Stimulated activated naive CD8-positive, alpha-beta T cell treated with anti-CD3 and anti-CD28 coated beads, Interleukin-15, Interleukin-2, amounts not matched to agents 100 U/mL and 50 U/mL, for 24 hours (primary cell): Measurements from ENCODE around the gene WEE2.

Experiments used
- ATAC-seq: fragments of 150-1000 bp; cut with Tn5 transposase; one replicate; pipeline ENCODE4 v1.10.0; 2021
- DNase-seq: peaks from one replicate; pipeline ENCODE4 v3.0.0; 2021

WEE2 gene

DNA sequence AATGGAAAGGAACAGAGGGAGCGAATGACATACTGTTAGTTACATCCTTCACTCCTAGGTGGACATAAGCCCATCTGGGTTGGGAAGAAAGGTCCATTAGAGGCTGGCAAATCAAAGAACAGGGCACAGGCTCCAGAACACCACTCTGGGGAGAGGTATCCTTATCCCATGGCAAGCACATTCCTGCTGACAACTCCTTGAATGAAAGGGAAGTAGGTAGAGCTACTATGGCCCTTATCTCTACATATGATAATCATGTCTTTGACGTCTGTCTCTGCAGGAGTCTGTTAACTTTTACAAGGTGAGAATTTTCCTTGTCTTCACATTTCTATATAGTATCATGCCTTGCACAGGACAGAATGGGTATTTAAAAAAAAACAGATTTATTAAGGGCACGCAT is 16.6 kb upstream of the WEE2 start:
- DNase-seq, result no peak
- ATAC-seq, result no peak

DNA sequence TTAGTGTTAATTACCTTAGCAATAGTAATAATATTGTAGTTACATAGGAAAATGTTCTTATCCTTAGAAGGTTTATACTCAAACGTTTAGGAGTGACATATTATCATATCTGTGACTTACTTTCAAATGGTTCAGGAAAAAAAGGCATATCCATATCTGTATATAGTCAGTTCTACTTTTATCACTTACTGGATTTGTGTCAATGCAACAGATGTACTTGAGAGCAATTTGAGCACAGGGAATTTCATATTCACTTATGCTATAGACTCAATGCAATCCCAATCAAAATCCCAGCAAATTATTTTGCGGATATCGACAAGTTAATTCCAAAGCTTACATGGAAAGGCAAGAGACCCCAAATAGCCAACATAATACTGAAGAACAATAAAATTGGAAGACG is 16.2 kb upstream of the WEE2 start:
- ATAC-seq, result no peak
- no peak for DNase-seq

DNA sequence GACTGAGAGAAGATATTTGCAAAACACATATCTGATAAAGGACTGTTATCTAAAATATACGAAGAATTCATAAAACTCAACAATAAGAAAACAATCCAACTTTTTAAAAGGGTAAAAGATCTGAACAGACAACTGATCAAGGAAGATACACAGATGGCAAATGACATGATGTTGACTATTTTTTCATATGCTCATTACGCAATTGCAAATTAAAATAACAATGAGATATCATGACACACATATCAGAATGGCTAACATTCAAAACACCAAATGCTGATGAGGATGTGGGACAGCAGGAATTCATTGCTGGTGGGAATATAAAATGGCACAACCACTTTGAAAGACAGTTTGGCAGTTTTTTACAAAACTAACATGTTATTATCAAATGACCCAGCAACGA is 15.1 kb upstream of the WEE2 start:
- ATAC-seq, result no peak
- no peak for DNase-seq

- ATAC-seq, result no peak
- no peak for DNase-seq
Observed at GRCh38 chr7:141695803-141696289, 12.3 kb upstream of the WEE2 start.

GRCh38 chr7:141696348-141696747 is 11.8 kb upstream of the WEE2 start:
- ATAC-seq (no peak), DNase-seq (no peak)

DNA sequence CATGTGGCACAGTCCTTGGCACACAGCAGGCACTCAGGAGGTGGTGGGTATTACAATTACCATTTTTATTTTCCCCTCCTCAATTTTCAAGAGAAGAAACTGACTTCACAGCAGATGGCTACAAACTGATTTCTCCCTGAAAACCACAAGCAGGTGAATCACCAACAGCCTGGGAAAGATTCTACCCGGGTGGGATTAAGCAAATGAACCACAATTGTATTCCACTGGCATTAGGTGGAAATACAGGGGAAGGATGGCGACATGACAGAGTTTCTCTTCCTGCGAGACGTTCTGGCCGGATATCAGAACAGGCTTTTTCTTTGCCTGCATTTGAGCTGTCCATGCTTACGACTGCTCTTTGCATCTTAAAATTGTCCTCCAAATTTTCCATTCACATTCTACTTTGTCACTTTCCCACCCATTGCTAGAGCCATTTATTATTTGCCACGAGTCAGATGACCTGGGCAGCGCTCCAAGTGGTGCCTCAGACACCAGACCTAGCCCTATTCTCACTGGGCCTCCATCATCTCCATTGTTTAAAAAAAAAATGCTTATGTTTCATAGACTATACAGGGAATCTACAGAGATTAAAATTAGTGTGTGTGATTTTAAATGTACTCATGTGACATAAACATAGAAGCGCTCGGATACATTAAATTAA is 10.8 kb upstream of the WEE2 start:
- DNase-seq (no peak), ATAC-seq (no peak)

- DNase-seq, result peak; percentile 14
- no peak for ATAC-seq
Observed at GRCh38 chr7:141698247-141699015, 9.7 kb upstream of the WEE2 start.

- DNase-seq (no peak), ATAC-seq (no peak)
Observed at GRCh38 chr7:141699860-141700259, 8.3 kb upstream of the WEE2 start.

DNA sequence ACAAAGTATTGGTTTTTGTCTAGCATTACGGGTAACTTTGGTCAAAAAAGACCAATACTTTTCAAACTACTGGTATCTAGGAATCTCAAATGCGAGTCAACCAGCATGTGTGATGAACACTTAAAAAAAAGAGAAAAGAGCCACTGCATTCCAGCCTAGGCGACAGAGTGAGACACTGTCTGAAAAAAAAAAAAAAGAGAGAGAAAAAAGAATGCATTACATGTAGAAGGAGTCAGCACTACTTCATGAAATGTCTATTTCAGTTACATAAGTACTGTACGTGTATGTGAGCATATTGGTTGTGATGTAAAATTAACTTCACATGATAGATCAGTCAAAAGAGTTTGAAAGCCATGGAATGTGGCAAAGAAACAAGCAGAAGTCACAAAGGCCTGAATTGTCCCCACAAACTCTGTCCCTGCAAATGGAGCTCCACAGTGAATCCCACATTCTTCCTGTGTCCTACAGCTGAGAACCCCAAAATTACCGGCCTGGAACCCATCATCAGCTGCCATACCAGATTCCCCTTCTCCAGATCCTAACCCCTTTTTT is 7.8 kb upstream of the WEE2 start:
- no peak for ATAC-seq
- no peak for DNase-seq

- peak; percentile 13 for DNase-seq
- ATAC-seq, result no peak
Observed at GRCh38 chr7:141700848-141701371, 7.2 kb upstream of the WEE2 start.

DNA sequence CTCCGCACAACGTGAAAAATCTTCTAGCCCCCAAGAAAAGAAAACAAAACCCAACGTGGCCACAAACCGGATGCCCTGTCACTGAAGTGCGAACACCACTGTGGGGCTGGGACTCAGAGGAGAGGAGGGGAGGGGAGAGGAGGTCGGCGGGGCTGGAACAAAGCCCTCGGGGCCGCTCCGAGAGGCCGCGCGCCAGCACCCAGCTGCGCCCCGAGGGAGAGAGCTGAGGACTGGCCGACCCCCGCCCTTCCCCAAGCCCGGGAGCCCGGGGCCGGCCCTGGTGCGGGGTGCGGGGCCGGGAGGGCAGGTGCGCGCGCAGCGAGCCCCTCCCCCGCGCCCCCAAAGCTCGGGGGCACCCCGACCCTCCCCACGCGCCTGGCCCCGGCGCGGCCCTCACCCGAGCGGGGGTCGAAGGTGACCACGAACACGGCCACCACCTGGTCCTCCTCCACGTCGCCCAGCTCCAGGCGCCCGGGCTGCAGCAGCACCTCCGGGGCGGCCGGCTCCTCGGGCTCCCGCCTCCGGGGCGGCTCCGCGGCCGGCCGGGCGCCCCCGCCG is 6.6 kb upstream of the WEE2 start:
- peak; percentile 71 for DNase-seq

GRCh38 chr7:141702047-141702567 is 6.0 kb upstream of the WEE2 start, which contains the start of gene DENND11:
Gene DENND11, minus strand, starts transcription at chr7:141702166. Its CDS starts 13 bp downstream, at chr7:141702153.
- ATAC-seq (peak; percentile 70), DNase-seq (peak; percentile 66)

More for the DNA sequence above, 6.6 kb upstream of the WEE2 start:
- ATAC-seq, result peak; percentile 87

DNA sequence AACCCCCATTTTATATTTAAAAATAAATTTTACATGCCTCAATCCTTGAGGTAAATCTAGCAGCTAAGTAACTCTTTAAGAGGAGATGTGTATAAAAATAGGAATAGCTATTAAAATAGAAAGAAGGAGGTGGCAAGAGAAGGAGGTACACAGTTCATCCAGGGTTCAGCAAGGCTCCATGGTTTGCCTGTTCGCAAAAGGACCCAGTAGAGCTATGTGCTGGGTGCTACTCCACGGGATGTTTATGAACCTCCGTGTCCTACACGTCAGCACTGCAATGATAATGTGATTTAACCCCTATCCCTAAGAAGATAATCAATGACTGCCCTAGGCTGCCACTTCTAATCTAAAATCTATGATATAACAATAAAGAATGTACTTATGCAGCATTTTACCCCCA is 5.3 kb upstream of the WEE2 start:
- ATAC-seq (no peak), DNase-seq (no peak)

- DNase-seq (no peak), ATAC-seq (no peak)
Observed at GRCh38 chr7:141704112-141704511, 4.0 kb upstream of the WEE2 start.

- no peak for DNase-seq
- no peak for ATAC-seq
Observed at GRCh38 chr7:141704741-141705140, 3.4 kb upstream of the WEE2 start.

- no peak for DNase-seq
- ATAC-seq, result no peak
Observed at GRCh38 chr7:141706239-141707064, 1.7 kb upstream of the WEE2 start.

DNA sequence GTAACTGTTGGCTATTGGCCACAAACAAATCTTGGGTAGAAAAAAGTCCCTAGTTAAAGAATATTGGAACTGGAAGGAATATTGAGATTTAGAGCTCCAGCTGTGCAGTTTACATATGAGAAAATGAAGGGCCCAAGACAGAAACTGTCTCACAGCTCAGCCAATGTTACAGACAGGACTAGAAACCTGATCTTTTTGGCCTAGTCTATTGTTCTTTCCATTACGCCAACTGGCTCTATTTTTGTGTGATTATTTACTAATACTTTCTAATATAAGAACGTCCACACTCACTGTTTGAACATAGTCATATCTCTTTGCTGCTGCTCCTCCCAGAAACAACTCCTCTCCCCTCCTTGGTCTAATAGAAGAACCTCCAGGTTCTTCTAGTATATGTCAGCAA is 1.2 kb downstream of the WEE2 start:
- no peak for ATAC-seq
- no peak for DNase-seq

DNA sequence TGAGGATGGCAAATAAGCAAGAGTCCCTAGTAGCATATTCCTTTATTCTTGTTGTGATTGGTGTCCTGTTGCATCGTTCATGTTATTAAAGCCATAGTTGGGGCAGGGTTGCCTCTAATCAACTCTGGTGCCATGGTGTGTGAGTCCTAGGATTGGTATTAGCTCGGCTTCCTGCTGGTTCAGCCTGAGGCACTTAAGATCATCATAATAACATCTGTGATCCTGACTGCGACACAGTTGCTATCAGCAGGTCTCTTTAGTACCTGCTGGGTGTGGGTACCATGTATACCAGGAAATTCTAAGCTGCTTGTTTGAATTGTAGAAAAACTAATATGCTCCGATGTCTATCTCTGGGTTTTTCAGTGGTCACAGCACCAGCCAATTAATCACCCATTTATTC is 1.6 kb downstream of the WEE2 start:
- DNase-seq (no peak), ATAC-seq (no peak)

- ATAC-seq (no peak), DNase-seq (no peak)
Observed at GRCh38 chr7:141710301-141710700, 2.1 kb downstream of the WEE2 start.

DNA sequence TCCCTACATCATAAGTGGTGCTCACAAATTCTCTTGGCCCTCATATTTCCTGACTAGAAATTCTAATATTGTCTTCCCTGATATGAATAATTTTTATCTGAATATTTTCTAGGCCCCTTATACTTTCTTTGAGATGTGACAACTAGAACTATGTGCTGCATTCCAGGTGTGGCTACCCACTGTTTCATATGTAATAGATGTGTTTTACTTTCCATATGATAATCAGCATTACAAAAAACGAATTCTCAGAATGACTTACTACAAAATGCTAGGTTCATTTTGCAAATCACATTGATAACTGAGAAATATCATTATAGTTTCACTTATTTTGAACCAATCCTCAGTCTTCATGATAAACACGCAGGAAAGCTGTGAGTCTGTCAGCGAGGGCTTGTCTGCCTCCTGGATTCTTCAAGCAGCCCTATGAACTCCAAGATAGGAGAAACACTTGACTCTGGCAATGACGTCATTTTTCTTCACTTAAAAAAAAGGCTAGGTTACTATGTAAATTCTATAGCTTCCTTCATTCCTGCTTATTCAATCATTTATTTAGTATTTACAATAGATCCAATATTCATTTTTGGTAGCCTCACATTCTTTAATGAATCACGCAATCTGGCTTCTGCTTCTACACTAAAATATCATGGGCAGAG is 4.6 kb downstream of the WEE2 start:
- DNase-seq (no peak), ATAC-seq (no peak)

DNA sequence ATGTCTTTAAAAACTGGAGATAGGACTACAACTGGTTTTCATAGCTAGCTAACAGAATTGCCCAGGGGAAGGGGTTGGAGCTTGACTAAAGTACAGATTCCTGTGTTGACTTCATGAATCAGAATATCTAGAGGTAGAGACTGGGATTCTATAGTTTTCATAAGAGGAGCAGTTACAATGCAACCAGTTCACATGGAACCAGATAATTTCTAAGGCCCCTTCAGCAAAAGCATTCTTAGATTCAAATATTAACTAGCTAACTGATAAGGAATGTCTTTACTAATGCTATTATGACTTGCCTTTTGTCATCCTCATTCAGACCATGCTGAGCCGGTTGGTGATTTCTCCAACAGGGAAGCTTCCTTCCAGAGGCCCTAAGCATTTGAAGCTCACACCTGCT is 5.7 kb downstream of the WEE2 start:
- ATAC-seq, result no peak
- DNase-seq, result no peak
